Sigmoid colon (tissue), 3 donors: ENCODE data around the gene RHOH.

Experiments
- POLR2A ChIP-seq, 2 donors: fragments of 450-650 bp; IDR thresholded peaks; one replicate each; pipeline ENCODE4 v1.6.1; 2016; ENCODE audit warnings: antibody characterized with exemption in 2 of 2, mild to moderate bottlenecking in 2 of 2, moderate library complexity in 2 of 2
- TF ChIP-seq, protein P1 (sequence below), 4 experiments: fragments of 450-650 bp in 3 of 4; fragments of 200-600 bp in 1 of 4; IDR thresholded peaks; one replicate each; pipeline ENCODE4 v1.5.1; 2016 to 2019; ENCODE audit warnings: antibody characterized with exemption in 4 of 4, mild to moderate bottlenecking in 3 of 4, moderate library complexity in 2 of 4

DNA sequence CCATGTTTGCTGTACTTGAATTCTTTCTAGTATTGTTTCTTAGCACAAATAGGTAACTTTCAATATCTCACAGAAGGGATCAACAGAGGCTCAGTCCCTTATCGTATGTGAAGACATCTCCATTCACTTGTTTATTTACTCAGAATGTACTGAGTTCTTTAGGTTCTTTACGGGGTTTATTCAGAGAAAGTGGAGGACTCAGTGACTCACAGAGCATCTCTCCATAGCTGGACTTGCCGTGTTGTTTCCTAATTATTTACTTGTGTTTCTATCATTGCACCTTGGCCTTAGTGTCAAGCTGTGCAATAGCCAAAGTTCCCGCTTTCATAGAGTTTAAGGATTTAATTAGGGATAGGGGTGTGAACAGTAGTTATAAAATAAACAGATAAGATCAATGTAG, 57.1 kb downstream of the RHOH start:
- TF ChIP-seq POLR2A (IDR thresholded peaks at IDR 0.05) = no peak
- TF ChIP-seq, protein P1, sequence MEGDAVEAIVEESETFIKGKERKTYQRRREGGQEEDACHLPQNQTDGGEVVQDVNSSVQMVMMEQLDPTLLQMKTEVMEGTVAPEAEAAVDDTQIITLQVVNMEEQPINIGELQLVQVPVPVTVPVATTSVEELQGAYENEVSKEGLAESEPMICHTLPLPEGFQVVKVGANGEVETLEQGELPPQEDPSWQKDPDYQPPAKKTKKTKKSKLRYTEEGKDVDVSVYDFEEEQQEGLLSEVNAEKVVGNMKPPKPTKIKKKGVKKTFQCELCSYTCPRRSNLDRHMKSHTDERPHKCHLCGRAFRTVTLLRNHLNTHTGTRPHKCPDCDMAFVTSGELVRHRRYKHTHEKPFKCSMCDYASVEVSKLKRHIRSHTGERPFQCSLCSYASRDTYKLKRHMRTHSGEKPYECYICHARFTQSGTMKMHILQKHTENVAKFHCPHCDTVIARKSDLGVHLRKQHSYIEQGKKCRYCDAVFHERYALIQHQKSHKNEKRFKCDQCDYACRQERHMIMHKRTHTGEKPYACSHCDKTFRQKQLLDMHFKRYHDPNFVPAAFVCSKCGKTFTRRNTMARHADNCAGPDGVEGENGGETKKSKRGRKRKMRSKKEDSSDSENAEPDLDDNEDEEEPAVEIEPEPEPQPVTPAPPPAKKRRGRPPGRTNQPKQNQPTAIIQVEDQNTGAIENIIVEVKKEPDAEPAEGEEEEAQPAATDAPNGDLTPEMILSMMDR (IDR thresholded peaks at IDR 0.05) = no peak
